Measurements from ENCODE around the gene MAN2B1.

MAN2B1 gene

GRCh38 chr19:12675399-12675798, 8.9 kb upstream of the MAN2B1 start:
- ChIA-PET CTCF (interaction anchor here (1.5 to 3.3 kb wide), 5 partner anchors 9 to 58 kb away, joined by 3 to 16 read pairs (median 5); partner anchors contain the start of genes MAN2B1 and WDR83), POLR2A (no interaction called here)

GRCh38 chr19:12672744-12673143, 6.2 kb upstream of the MAN2B1 start:
- DNase-seq (ENCODE audit: extremely low spot score) = no peak
- TF ChIP-seq CTCF (IDR thresholded peaks at IDR 0.05; ENCODE audit: control extremely low read depth, extremely low read depth, low read depth, missing control alignments) = no peak
- POLR2A ChIA-PET = interaction anchor here (0.5 to 1.7 kb wide), 4 partner anchors 9 to 213 kb away, joined by 3 to 8 read pairs (median 4); partner anchors contain the start of genes ZNF490 and ZNF791
- CTCF ChIA-PET = interaction anchor here (0.6 to 7.4 kb wide), 18 partner anchors 8 to 613 kb away, joined by 3 to 93 read pairs (median 5); partner anchors contain the start of genes DHPS, ZNF490 and ZNF791

More at GRCh38 chr19:12675399-12675798, 8.9 kb upstream of the MAN2B1 start:
- TF ChIP-seq CTCF (IDR thresholded peaks at IDR 0.05; ENCODE audit: control extremely low read depth, extremely low read depth, low read depth, missing control alignments) = no peak
- DNase-seq (ENCODE audit: extremely low spot score) = no peak

GRCh38 chr19:12670159-12670928, 3.8 kb upstream of the MAN2B1 start:
- no peak for DNase-seq (ENCODE audit: extremely low spot score)
- TF ChIP-seq CTCF (IDR thresholded peaks at IDR 0.05; ENCODE audit: control extremely low read depth, extremely low read depth, low read depth, missing control alignments) = no peak
- CTCF ChIA-PET = interaction anchor here (1.5 to 7.4 kb wide), 5 partner anchors 9 to 579 kb away, joined by 3 to 93 read pairs (median 13); no protein-coding TSS in a partner anchor
- POLR2A ChIA-PET = interaction anchor here (0.5 kb wide), 1 partner anchor 200 kb away, joined by 4 read pairs; no protein-coding TSS in a partner anchor

GRCh38 chr19:12669270-12670158, 3.0 kb upstream of the MAN2B1 start:
- TF ChIP-seq CTCF (IDR thresholded peaks at IDR 0.05; ENCODE audit: control extremely low read depth, extremely low read depth, low read depth, missing control alignments) = no peak
- DNase-seq (ENCODE audit: extremely low spot score) = peak; percentile 84
- CTCF ChIA-PET = interaction anchor here (0.6 to 7.4 kb wide), 8 partner anchors 8 to 127 kb away, joined by 3 to 93 read pairs (median 4); no protein-coding TSS in a partner anchor
- POLR2A ChIA-PET = interaction anchor here (0.5 to 1.3 kb wide), 3 partner anchors 10 to 200 kb away, joined by 4 to 8 read pairs (median 4); no protein-coding TSS in a partner anchor

GRCh38 chr19:12668932-12669269, 2.4 kb upstream of the MAN2B1 start:
- ChIA-PET POLR2A (interaction anchor here (1.3 kb wide), 1 partner anchor 29 kb away, joined by 4 read pairs; no protein-coding TSS in a partner anchor), CTCF (interaction anchor here (0.6 to 7.4 kb wide), 7 partner anchors 9 to 127 kb away, joined by 3 to 93 read pairs (median 4); no protein-coding TSS in a partner anchor)
- no peak for TF ChIP-seq CTCF (IDR thresholded peaks at IDR 0.05; ENCODE audit: control extremely low read depth, extremely low read depth, low read depth, missing control alignments)
- DNase-seq (ENCODE audit: extremely low spot score) = no peak

GRCh38 chr19:12668346-12668745, 1.8 kb upstream of the MAN2B1 start:
- CTCF ChIA-PET = interaction anchor here (1.3 to 7.4 kb wide), 4 partner anchors 10 to 128 kb away, joined by 3 to 93 read pairs (median 4); no protein-coding TSS in a partner anchor
- POLR2A ChIA-PET = interaction anchor here (1.3 kb wide), 1 partner anchor 28 kb away, joined by 4 read pairs; no protein-coding TSS in a partner anchor
- DNase-seq (ENCODE audit: extremely low spot score) = no peak
- no peak for TF ChIP-seq CTCF (IDR thresholded peaks at IDR 0.05; ENCODE audit: control extremely low read depth, extremely low read depth, low read depth, missing control alignments)
